HepG2 (cell line): ENCODE data around the gene CFAP99. TPM values are rescaled to one million over a fixed set of nuclear protein-coding genes. Genes with fewer than 3 reads are reported as not detected.

Experiments used
- FLYWCH1 ChIP-seq: sonication (generic); formaldehyde crosslinking; IDR thresholded peaks from 2 replicates; pipeline ENCODE4 v1.8.1; 2023; ENCODE audit warnings: mild to moderate bottlenecking, missing genetic modification reagents
- HMG20A ChIP-seq: IDR thresholded peaks from 2 replicates; pipeline ENCODE4 v1.6.1; 2016; ENCODE audit warnings: borderline replicate concordance
- JUNB ChIP-seq: sonication (generic); formaldehyde crosslinking; IDR thresholded peaks from 2 replicates; pipeline ENCODE4 v1.8.0; 2022; ENCODE audit warnings: missing genetic modification reagents, mild to moderate bottlenecking, borderline replicate concordance
- MAZ ChIP-seq, 2 experiments: sonication (generic) in 1 of 2; formaldehyde crosslinking in 1 of 2; IDR thresholded peaks; 2 replicates each; pipeline versions ENCODE4 v1.5.0 to v1.6.1; 2012 to 2020; ENCODE audit warnings: low read depth in 2 of 2, mild to moderate bottlenecking in 2 of 2, borderline replicate concordance in 1 of 2, improper control_type of control experiment in 1 of 2, low read length in 1 of 2, missing genetic modification reagents in 1 of 2, moderate library complexity in 1 of 2
- PHB2 ChIP-seq: fragments of 450-650 bp; IDR thresholded peaks from 2 replicates; pipeline ENCODE4 v1.6.1; 2018; ENCODE audit not compliant: partially characterized antibody
- PHF8 ChIP-seq: sonication (generic); formaldehyde crosslinking; IDR thresholded peaks from 2 replicates; pipeline ENCODE4 v1.5.0; 2020; ENCODE audit warnings: missing genetic modification reagents
- PPARG ChIP-seq: conservative IDR thresholded peaks from 2 replicates; pipeline ENCODE4 v1.6.1; 2016; ENCODE audit warnings: missing biosample characterization, missing genetic modification reagents
- SIX1 ChIP-seq: sonication (generic); formaldehyde crosslinking; IDR thresholded peaks from 2 replicates; pipeline ENCODE4 v1.4.0; 2020; ENCODE audit warnings: missing genetic modification reagents, borderline replicate concordance
- SKI ChIP-seq: fragments of 450-650 bp; IDR thresholded peaks from one replicate; pipeline ENCODE4 v1.6.1; 2018; ENCODE audit warnings: mild to moderate bottlenecking; ENCODE audit not compliant: partially characterized antibody
- SSRP1 ChIP-seq: IDR thresholded peaks from 2 replicates; pipeline ENCODE4 v1.6.1; 2016; ENCODE audit warnings: control low read depth
- ZBTB42 ChIP-seq: sonication (generic); formaldehyde crosslinking; IDR thresholded peaks from 2 replicates; pipeline ENCODE4 v1.5.0; 2020; ENCODE audit warnings: mild to moderate bottlenecking, missing genetic modification reagents
- ZNF124 ChIP-seq: sonication (generic); formaldehyde crosslinking; IDR thresholded peaks from 2 replicates; pipeline ENCODE4 v1.4.0; 2020; ENCODE audit warnings: missing genetic modification reagents
- ZNF160 ChIP-seq: sonication (generic); formaldehyde crosslinking; IDR thresholded peaks from 2 replicates; pipeline ENCODE4 v1.8.0; 2022; ENCODE audit warnings: mild to moderate bottlenecking, inconsistent platforms, missing genetic modification reagents
- ZNF230 ChIP-seq: sonication (generic); formaldehyde crosslinking; IDR thresholded peaks from 2 replicates; pipeline ENCODE4 v1.4.0; 2020; ENCODE audit warnings: mild to moderate bottlenecking, missing genetic modification reagents
- ZNF30 ChIP-seq: sonication (generic); formaldehyde crosslinking; IDR thresholded peaks from 2 replicates; pipeline ENCODE4 v1.5.0; 2020; ENCODE audit warnings: mild to moderate bottlenecking, missing genetic modification reagents
- ZNF343 ChIP-seq: sonication (generic); formaldehyde crosslinking; IDR thresholded peaks from 2 replicates; pipeline ENCODE4 v1.4.0; 2020; ENCODE audit warnings: mild to moderate bottlenecking, missing genetic modification reagents
- ZNF598 ChIP-seq: sonication (generic); formaldehyde crosslinking; IDR thresholded peaks from 2 replicates; pipeline ENCODE4 v1.5.1; 2020; ENCODE audit warnings: mild to moderate bottlenecking, missing genetic modification reagents, borderline replicate concordance
- ZNF720 ChIP-seq: sonication (generic); formaldehyde crosslinking; IDR thresholded peaks from 2 replicates; pipeline ENCODE4 v1.4.0; 2020; ENCODE audit warnings: missing genetic modification reagents
- ZNF850 ChIP-seq: sonication (generic); formaldehyde crosslinking; conservative IDR thresholded peaks from 2 replicates; pipeline ENCODE4 v1.9.0; 2021; ENCODE audit warnings: mild to moderate bottlenecking, missing genetic modification reagents
- polyA plus RNA-seq, 8 experiments: library from polyadenylated mRNA; depleted of rRNA in 3 of 8; stranded (reverse) in 7 of 8; unstranded in 1 of 8; fragments of >200 nt; fragmentation: Illumina TruSeq in 4 of 8; extraction: Trizol in 4 of 8; gene quantifications; 2 replicates each; pipeline versions ENCODE4 v1.2.1 to v1.2.3, GENCODE V29; 2011 to 2016; ENCODE audit warnings: low read depth in 4 of 8, missing spikeins in 1 of 8, mixed read lengths in 1 of 8; ENCODE audit not compliant: insufficient read depth in 1 of 8
- total RNA-seq, 5 experiments: library from RNA; depleted of rRNA; stranded (reverse); fragments of >200 nt; fragmentation: Illumina TruSeq; extraction: Trizol; gene quantifications; 2 replicates each; pipeline ENCODE4 v1.2.3, GENCODE V29; 2016; ENCODE audit warnings: low read depth in 1 of 5
- TF ChIP-seq, protein P1 (sequence below): sonication (generic); formaldehyde crosslinking; IDR thresholded peaks from one replicate; pipeline ENCODE4 v1.5.1; 2020; ENCODE audit warnings: mild to moderate bottlenecking, missing genetic modification reagents; ENCODE audit errors: not compliant biosample characterization
- TF ChIP-seq, protein P2 (sequence below): sonication (generic); formaldehyde crosslinking; IDR thresholded peaks from 2 replicates; pipeline ENCODE4 v1.5.0; 2020; ENCODE audit warnings: mild to moderate bottlenecking, missing genetic modification reagents, borderline replicate concordance

Gene CFAP99
- total and polyA plus RNA-seq, 2 of the 13 experiments (the other 11 are each of a cell fraction or from before 2014, with no cell fraction given) = not detected

DNA sequence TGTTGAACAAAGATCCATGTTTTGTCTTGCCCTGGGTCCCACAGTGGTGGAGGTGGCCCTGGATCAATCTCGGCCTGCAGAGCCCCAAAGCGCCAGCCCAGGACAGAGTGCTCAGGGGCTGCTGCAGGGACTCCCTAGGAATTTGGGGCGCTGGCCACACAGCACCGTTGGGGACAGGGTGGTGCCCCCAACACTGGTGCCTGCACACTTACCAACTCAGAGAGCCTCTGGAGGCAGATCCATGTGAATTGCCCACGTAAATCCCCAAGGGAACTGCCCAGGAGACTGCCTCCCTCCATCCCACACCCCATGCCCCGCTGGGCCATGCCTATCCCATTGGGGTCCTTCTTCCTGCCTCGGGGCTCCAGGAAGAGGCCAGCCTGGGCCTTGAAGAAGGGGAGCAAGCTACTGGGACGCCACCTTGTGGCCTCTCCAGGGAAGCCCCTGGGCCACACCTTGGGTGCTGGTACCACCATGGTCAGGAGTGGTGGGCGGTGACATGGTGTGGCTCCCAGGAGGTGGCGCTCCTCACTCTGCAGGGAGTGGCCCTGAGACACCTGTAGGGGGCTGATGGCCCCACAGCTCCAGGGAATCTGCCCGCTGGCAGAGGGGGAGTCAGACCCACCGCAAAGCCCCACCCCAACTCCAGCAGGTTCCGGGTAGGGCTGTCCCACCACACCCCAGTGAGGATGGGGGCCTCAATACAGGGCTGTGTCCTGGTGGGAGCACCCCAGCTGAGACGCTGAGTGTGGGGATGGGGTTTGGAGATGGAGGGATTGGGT is 22.8 kb downstream of the CFAP99 start (continued):
- TF ChIP-seq, protein P1, sequence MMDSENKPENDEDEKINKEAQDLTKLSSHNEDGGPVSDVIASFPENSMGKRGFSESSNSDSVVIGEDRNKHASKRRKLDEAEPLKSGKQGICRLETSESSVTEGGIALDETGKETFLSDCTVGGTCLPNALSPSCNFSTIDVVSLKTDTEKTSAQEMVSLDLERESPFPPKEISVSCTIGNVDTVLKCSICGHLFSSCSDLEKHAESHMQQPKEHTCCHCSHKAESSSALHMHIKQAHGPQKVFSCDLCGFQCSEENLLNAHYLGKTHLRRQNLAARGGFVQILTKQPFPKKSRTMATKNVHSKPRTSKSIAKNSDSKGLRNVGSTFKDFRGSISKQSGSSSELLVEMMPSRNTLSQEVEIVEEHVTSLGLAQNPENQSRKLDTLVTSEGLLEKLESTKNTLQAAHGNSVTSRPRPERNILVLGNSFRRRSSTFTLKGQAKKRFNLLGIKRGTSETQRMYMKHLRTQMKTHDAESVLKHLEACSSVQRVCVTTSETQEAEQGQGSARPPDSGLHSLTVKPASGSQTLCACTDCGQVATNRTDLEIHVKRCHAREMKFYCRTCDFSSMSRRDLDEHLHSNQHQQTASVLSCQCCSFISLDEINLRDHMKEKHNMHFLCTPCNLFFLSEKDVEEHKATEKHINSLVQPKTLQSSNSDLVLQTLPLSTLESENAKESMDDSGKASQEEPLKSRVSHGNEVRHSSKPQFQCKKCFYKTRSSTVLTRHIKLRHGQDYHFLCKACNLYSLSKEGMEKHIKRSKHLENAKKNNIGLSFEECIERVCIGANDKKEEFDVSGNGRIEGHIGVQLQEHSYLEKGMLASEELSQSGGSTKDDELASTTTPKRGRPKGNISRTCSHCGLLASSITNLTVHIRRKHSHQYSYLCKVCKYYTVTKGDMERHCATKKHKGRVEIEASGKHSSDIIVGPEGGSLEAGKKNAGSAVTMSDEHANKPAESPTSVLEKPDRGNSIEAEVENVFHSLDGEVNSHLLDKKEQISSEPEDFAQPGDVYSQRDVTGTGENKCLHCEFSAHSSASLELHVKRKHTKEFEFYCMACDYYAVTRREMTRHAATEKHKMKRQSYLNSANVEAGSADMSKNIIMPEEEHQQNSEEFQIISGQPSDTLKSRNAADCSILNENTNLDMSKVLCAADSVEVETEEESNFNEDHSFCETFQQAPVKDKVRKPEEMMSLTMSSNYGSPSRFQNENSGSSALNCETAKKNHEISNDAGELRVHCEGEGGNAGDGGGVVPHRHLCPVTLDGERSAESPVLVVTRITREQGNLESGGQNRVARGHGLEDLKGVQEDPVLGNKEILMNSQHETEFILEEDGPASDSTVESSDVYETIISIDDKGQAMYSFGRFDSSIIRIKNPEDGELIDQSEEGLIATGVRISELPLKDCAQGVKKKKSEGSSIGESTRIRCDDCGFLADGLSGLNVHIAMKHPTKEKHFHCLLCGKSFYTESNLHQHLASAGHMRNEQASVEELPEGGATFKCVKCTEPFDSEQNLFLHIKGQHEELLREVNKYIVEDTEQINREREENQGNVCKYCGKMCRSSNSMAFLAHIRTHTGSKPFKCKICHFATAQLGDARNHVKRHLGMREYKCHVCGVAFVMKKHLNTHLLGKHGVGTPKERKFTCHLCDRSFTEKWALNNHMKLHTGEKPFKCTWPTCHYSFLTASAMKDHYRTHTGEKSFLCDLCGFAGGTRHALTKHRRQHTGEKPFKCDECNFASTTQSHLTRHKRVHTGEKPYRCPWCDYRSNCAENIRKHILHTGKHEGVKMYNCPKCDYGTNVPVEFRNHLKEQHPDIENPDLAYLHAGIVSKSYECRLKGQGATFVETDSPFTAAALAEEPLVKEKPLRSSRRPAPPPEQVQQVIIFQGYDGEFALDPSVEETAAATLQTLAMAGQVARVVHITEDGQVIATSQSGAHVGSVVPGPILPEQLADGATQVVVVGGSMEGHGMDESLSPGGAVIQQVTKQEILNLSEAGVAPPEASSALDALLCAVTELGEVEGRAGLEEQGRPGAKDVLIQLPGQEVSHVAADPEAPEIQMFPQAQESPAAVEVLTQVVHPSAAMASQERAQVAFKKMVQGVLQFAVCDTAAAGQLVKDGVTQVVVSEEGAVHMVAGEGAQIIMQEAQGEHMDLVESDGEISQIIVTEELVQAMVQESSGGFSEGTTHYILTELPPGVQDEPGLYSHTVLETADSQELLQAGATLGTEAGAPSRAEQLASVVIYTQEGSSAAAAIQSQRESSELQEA (CRISPR knock-in tag) = no peak
- TF ChIP-seq ZNF30 (CRISPR knock-in tag) (no peak), PPARG (CRISPR knock-in tag) (no peak), ZNF160 (peak; percentile 68; the same call in 1 of the 2 replicates), PHB2 (no peak), FLYWCH1 (CRISPR knock-in tag) (no peak), MAZ (IDR thresholded peaks at IDR 0.05; ENCODE audit: borderline replicate concordance, low read depth, low read length) (no peak), MAZ (CRISPR knock-in tag; IDR thresholded peaks at IDR 0.05; ENCODE audit: low read depth) (no peak), PHF8 (CRISPR knock-in tag) (no peak; the same call in 1 of the 2 replicates), ZNF343 (CRISPR knock-in tag) (no peak), JUNB (CRISPR knock-in tag) (no peak), HMG20A (CRISPR knock-in tag) (no peak), SKI (peak; percentile 34), ZBTB42 (no peak), SIX1 (CRISPR knock-in tag) (no peak), SSRP1 (CRISPR knock-in tag) (no peak), ZNF124 (CRISPR knock-in tag) (peak; percentile 51; the same call in 1 of the 2 replicates), ZNF850 (CRISPR knock-in tag) (no peak), ZNF720 (CRISPR knock-in tag) (no peak), ZNF230 (CRISPR knock-in tag) (no peak), ZNF598 (no peak)
- TF ChIP-seq, protein P2, sequence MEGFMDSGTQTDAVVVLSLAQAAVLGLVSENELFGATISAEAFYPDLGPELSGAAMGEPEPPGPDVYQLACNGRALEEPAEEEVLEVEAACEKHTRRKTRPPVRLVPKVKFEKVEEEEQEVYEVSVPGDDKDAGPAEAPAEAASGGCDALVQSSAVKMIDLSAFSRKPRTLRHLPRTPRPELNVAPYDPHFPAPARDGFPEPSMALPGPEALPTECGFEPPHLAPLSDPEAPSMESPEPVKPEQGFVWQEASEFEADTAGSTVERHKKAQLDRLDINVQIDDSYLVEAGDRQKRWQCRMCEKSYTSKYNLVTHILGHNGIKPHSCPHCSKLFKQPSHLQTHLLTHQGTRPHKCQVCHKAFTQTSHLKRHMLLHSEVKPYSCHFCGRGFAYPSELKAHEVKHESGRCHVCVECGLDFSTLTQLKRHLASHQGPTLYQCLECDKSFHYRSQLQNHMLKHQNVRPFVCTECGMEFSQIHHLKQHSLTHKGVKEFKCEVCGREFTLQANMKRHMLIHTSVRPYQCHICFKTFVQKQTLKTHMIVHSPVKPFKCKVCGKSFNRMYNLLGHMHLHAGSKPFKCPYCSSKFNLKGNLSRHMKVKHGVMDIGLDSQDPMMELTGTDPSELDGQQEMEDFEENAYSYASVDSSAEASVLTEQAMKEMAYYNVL (CRISPR knock-in tag) = no peak
